Lung microvascular endothelial cell (primary cell): ENCODE measurements around the gene INAFM2. TPM values are rescaled to one million over a fixed set of nuclear protein-coding genes. Genes with fewer than 3 reads are reported as not detected.

Source experiments
- DNase-seq, 2 donors: peaks; one replicate each; pipeline versions ENCODE4 v3.0.0 to v3.0.0-alpha.2; 2010; ENCODE audit warnings: low read depth in 2 of 2
- total RNA-seq: library from RNA; depleted of rRNA; stranded (reverse); fragments of >200 nt; gene quantifications from 2 replicates; pipeline ENCODE4 v1.2.1, GENCODE V29; 2014

The INAFM2 gene
- total RNA-seq, 1 donor from 2014 or later: 14.1 TPM

DNA sequence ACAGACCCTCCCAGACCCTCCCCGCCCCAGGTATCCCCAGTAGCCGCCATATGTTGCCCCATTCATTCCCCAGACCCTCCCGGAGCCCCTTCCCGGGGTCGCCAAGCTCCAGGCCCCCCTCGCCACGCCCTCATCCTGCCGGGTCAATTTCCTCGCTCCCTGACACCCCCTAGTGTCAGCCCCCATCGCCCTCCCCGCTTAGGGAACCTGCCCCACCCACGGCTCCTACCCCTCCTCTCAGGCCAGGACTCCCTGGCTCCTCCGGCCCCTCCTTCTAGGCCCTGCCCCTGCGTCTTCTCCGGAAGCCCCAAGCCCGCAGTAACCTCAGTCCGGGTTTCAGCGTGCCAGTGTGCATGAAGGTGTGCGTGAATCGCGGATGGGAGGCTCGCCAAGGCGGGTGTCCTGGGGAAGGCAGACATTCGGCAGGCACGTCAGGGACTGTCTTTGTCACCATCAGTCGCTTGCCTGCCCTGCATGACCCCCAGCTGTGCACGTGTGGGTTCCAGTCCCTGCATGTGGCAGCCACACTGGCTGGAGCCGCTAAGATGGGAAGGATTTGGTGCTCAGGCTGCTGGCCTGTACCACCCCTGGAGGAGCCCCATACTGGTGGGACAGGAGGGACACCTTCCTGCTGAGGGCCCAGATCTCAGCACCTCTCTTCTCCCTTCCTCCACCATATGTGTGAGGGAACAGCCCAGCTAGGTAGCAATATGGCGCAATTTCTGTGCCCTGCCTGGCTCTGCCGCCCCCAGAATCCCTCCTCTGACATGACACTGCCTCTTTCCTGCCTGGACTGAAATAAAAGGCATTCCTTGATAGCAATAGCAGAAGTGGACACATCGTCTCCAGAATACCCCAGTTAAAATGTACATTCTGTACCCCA lies 35.2 kb downstream of the INAFM2 start:
- DNase-seq: no peak

DNA sequence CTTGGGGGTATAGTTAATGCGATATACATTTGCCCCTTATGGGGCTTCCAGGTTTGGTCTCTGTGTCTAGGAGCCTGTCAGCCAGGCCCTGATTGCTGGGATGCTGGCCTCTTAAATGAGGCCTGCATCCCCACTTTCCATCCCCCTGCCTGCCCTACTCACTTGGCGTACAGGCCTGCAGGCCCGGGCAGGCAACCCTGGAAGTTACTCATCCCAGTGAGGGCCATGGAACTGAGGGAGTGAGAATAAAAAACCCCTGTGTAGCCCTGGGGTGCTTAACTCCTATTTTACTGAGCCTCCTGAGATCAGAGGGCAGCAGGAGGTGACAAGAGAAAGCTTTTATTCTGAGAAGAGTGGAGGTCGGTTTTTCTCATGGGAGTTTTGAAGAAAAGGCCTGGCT lies 36.5 kb downstream of the INAFM2 start:
- no peak for DNase-seq

DNA sequence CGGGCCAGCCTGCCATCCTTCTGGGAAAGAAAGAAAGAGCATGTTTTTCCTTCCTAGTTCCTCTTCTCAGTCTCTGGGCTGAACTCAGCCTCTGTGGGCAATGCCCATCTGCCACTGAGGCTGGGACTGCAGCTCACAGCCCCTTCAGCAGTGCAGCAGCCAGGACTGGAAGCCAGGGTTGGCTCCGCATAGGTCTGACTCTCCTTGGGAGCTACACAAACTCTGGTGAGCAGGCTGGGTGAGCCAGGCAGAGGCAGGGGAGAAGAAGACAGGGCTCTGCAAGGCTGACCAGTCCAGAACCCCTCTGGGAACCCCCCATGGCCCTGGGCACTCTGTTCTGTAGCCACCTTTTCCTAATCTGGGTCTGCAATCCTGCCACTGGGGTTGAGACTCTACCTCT lies 38.1 kb downstream of the INAFM2 start:
- no peak for DNase-seq

DNA sequence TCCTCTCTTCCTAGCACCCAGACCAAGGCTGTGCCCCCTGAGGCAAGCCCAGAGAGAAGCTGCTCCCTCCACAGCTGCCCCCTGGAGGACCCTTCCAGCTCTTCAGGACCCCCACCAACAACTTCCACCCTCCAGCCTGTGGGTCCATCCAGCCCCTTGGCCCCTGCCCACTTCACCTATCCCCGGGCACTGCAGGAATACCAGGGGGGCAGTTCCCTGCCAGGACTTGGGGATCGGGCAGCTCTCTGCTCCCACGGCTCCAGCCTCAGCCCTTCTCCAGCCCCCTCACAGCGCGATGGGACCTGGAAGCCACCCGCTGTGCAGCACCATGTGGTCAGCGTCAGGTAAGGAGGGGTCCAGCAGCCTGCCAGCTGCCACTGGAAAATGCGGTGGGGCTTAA lies 40.1 kb downstream of the INAFM2 start:
- DNase-seq: no peak

GRCh38 chr15:40364251-40364650 lies 40.8 kb downstream of the INAFM2 start:
- DNase-seq: no peak

DNA sequence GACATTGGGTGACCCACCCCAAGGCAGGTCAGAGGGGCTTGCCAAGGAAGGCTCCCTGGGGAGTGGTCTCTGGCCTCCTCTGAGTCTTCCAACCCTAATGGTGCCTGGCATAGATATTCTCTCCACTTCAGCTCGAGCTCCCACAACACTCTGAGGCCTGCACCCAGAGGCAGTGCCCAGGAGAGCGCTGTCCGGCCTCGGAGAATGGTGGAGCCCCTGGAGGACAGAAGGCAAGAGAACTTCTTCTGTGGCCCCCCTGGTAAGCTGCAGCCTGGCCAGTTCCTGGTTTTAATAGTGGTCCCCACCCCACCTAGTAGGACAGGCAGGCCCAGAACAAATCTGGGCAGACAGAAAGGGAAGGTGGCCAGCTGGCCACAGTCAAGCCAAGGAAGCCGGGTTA lies 41.5 kb downstream of the INAFM2 start:
- DNase-seq: no peak

GRCh38 chr15:40365624-40366456 lies 42.3 kb downstream of the INAFM2 start:
- DNase-seq: no peak

DNA sequence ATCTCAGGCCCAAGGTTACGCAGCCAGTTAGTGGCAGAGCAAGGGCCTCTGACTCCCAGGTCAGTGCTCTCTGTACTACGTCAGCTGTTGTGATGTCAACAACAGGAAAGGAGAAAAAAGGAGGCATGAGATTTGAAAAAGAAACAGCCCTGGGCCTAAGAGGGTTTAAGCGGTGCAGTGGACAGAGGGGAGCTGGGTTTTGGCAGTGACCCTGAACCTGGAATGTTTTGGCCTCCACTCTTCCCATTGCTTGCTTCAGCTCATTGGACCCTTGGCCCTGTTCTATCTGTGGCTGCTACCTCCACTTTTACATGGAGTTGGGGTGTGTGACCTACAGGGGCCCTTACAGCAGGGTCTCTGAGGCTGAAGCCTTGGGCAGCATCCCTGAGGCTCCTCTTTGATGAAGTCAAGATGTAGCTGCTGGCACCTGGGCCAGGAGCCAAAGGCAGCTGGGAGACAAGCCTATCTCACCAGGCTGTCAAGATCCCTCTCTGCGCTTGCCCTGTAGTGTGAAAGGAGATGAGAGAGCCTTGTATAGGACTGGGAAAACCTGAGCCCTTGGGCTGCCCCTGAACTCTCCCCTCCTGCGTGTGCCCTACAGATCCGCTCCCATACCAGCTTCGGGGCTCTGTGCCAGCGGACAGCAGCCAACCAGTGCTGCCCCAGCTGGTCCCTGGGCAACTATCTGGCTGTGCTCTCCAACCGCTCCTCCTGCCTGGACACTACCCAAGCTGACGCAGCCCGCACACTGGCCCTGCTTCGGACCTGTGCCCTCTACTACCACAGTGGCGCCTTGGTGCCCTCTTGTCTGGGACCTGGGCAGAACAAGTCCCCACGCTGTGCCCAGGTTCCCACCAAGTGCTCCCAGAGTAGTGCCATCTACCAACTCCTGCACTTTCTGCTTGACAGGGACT lies 43.2 kb downstream of the INAFM2 start:
- no peak for DNase-seq

DNA sequence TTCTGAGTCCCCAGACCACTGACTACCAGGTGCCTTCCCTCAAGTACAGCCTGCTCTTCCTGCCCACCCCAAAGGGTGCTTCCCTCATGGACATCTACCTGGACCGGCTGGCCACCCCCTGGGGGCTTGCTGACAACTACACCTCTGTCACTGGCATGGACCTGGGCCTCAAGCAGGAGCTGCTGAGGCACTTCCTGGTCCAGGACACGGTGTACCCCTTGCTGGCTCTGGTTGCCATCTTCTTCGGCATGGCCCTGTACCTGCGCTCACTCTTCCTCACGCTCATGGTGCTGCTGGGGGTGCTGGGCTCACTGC lies 43.8 kb downstream of the INAFM2 start:
- no peak for DNase-seq

DNA sequence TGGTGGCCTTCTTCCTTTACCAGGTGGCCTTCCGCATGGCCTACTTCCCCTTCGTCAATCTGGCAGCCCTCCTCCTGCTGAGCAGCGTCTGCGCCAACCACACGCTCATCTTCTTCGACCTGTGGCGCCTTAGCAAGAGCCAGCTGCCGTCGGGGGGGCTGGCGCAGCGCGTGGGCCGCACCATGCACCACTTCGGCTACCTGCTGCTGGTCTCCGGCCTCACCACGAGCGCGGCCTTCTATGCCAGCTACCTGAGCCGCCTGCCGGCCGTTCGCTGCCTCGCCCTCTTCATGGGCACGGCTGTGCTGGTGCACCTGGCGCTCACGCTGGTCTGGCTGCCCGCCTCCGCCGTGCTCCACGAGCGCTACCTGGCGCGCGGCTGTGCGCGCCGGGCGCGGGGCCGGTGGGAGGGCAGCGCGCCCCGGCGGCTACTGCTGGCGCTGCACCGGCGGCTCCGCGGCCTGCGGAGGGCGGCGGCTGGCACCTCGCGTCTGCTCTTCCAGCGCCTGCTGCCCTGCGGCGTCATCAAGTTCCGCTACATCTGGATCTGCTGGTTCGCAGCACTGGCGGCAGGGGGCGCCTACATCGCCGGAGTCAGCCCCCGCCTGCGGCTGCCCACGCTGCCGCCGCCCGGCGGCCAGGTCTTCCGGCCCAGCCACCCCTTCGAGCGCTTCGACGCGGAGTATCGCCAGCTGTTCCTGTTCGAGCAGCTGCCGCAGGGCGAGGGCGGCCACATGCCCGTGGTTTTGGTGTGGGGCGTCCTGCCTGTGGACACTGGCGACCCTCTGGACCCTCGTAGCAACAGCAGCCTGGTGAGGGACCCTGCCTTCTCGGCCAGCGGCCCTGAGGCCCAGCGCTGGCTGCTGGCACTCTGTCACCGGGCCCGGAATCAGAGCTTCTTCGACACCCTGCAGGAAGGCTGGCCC lies 44.5 kb downstream of the INAFM2 start:
- peak; percentile 91 to 93 for DNase-seq

DNA sequence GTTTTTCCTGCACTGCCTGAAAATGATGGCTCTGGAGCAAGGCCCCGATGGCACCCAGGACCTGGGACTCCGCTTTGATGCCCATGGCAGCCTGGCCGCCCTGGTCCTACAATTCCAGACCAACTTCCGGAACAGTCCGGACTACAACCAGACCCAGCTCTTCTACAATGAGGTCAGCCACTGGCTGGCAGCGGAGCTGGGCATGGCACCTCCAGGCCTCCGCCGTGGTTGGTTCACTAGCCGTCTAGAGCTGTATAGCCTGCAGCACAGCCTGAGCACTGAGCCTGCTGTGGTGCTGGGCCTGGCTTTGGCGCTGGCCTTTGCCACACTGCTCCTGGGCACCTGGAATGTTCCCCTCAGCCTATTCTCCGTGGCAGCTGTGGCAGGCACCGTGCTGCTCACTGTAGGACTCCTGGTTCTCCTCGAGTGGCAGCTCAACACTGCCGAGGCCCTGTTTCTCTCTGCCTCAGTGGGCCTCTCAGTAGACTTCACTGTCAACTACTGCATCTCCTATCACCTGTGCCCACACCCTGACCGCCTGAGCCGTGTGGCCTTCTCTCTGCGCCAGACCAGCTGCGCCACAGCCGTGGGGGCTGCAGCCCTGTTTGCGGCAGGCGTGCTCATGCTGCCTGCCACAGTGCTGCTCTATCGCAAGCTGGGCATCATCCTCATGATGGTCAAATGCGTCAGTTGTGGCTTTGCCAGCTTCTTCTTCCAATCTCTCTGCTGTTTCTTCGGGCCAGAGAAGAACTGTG lies 45.4 kb downstream of the INAFM2 start:
- no peak for DNase-seq

GRCh38 chr15:40369474-40369869 lies 46.0 kb downstream of the INAFM2 start:
- DNase-seq: no peak

DNA sequence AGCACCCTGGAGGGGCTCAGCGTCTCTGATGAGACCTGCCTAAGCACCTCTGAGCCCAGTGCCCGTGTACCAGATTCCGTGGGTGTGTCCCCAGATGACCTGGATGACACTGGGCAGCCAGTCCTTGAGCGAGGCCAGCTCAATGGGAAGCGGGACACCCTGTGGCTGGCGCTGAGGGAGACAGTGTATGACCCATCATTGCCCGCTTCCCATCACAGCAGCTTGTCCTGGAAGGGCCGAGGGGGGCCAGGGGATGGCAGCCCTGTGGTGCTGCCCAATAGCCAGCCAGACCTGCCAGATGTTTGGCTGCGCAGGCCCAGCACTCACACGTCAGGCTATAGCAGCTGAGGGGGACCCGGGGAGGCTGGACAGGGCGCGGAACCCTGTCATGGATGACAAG lies 46.5 kb downstream of the INAFM2 start:
- DNase-seq: no peak

DNA sequence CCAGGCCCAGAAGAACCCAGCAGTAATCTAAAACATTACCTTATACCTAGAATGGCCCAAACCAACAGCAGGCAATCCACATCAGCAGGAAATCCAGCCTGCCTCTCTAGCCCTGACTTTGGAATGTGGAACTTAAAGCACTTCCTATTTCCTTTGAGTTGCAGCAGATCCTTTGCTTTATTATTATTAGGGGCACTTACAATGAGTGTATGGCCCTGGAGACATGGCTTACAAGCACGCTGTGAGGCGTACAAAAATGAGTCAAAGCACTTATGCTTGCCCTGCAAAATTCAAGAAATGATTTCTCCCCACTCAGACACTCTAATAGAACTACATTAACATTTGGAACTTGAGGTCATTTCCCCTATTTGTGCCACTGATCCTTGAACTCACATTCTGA lies 49.5 kb downstream of the INAFM2 start:
- DNase-seq: peak in 1 of 2 donors; percentile 60

Other genes with a start within 250 kb of the INAFM2 start
- gene BMF, start 214.8 kb upstream of the INAFM2 start, total RNA-seq: 2.0 and 3.7 TPM in 2 replicates
- 3.0 and 10.5 TPM in 2 replicates for gene BUB1B, start 162.6 kb upstream of the INAFM2 start, total RNA-seq
- not detected in 2 replicates for gene PAK6, start 84.6 kb upstream of the INAFM2 start, total RNA-seq
- gene ANKRD63, start 40.6 kb upstream of the INAFM2 start, total RNA-seq: not detected in 2 replicates
- gene PLCB2, start 15.8 kb upstream of the INAFM2 start, total RNA-seq: under 0.01 and 0.44 TPM in 2 replicates
- gene CCDC9B, start 17.2 kb downstream of the INAFM2 start, total RNA-seq: 8.9 and 11.1 TPM in 2 replicates
- not detected in 2 replicates for gene PHGR1, start 27.3 kb downstream of the INAFM2 start, total RNA-seq
- under 0.01 TPM in 2 replicates for gene DISP2, start 34.5 kb downstream of the INAFM2 start, total RNA-seq
- gene KNSTRN, start 59.0 kb downstream of the INAFM2 start, total RNA-seq: 10.9 and 21.1 TPM in 2 replicates
- gene IVD, start 82.1 kb downstream of the INAFM2 start, total RNA-seq: 31.4 and 32.3 TPM in 2 replicates
- gene BAHD1, start 117.3 kb downstream of the INAFM2 start, total RNA-seq: 5.2 and 6.5 TPM in 2 replicates
- 6.1 and 6.7 TPM in 2 replicates for gene CHST14, start 147.3 kb downstream of the INAFM2 start, total RNA-seq
- 14.4 and 16.1 TPM in 2 replicates for gene CCDC32, start 241.3 kb downstream of the INAFM2 start, total RNA-seq
- 7.4 and 10.1 TPM in 2 replicates for gene RPUSD2, start 245.6 kb downstream of the INAFM2 start, total RNA-seq